Activated CD8-positive, alpha-beta memory T cell treated with anti-CD3 and anti-CD28 coated beads for 48 hours (primary cell): ENCODE measurements around the gene STOX1.
"Not testable (repeated sequence)": the region's sequence is repeated elsewhere in the genome, so short reads cannot be mapped to it uniquely, and the experiment has no call there.

Source experiments
- DNase-seq, 3 experiments: peaks; one replicate each; pipeline ENCODE4 v3.0.0-alpha.2; 2020; ENCODE audit warnings: low read depth in 2 of 3, low spot score in 2 of 3

Gene STOX1, protein sequence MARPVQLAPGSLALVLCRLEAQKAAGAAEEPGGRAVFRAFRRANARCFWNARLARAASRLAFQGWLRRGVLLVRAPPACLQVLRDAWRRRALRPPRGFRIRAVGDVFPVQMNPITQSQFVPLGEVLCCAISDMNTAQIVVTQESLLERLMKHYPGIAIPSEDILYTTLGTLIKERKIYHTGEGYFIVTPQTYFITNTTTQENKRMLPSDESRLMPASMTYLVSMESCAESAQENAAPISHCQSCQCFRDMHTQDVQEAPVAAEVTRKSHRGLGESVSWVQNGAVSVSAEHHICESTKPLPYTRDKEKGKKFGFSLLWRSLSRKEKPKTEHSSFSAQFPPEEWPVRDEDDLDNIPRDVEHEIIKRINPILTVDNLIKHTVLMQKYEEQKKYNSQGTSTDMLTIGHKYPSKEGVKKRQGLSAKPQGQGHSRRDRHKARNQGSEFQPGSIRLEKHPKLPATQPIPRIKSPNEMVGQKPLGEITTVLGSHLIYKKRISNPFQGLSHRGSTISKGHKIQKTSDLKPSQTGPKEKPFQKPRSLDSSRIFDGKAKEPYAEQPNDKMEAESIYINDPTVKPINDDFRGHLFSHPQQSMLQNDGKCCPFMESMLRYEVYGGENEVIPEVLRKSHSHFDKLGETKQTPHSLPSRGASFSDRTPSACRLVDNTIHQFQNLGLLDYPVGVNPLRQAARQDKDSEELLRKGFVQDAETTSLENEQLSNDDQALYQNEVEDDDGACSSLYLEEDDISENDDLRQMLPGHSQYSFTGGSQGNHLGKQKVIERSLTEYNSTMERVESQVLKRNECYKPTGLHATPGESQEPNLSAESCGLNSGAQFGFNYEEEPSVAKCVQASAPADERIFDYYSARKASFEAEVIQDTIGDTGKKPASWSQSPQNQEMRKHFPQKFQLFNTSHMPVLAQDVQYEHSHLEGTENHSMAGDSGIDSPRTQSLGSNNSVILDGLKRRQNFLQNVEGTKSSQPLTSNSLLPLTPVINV

DNA sequence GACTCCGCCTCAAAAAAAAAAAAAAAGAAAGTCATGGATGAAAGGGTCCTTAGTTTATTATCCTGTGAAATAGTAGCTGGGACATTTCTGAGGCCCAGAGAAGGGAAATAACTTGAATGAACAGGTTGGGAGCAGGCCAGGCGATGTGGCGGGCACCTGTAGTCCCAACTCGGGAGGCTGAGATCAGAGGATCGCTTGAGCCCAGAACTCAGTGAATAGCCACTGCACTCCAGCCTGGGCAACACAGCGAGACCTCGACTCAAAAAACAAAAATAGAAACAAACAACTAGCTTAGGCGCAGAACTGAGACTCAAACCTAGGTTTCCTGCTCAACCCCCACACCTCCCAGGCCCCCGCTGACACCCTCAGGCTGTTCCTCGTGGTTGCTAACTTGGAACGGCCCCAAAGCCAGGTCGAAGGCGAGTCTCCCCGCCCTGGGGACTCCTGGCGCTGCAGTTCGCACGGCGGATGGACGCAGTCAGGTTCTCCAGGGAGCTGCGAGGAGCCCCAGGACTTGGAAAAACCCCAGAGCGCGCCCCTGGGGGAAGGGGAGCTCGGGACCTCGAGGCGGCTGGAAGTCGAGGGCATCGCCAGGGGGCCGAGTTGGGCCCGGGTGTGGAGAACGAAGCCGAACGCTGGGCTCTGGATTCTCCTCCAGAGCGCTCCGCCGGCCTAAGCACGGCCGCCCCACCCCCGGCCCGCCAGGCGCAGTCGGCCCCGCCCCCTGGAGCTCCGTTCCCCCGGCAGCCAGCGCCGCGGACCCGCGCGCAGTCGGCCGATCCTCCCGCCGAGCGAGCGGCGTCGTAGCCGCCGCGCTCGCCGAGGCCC is at the start of gene STOX1:
TSS of gene STOX1 (plus strand) at position 768 of the 828 bp plus-strand sequence. CDS start 93 bp downstream, outside the sequence.
- peak; percentile 26 to 35 (median 33) for DNase-seq

DNA sequence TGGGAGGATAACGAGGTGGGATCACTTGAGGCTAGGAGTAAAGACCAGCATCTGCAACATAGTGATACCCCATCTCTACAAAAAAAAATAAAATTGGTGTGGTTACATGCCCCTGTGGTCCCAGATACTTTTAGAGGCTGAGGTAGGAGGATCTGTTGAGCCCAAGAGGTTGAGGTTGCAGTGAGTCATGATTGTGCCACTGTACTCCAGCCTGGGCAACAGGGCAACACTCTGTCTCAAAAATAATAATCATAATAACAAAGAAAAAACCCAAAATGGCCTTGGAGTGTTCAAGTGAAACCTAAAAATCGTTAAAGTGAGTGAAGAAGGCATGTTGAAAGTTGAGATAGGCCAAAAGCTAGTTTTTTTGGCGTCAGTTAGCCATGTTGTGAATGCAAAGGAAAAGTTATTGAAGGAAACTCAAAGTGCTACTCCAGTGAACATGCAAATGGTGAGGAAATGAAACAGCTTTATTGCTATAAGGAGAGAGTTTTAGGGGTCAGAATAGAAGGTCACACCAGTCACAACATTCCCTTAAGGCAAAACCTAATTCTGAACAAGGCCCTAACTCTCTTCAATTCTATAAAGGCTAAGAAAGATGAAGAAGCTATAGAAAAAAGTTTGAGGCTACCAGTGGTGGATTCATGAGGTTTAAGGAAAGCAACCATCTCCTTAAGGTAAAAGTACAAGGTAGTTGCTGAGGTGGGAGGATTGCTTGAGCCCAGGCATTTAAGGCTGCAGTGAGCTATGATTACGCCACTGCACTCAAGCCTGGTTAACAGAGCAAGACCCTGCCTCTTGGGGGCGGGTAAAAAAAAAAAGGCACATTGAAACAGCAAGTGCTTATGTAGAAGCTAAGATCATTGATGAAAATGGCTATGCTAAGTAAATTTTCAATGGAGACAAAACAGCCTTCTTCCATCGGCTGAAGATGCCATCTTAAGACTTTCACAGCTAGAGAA is 45.4 kb upstream of the STOX1 start:
- DNase-seq: no peak

DNA sequence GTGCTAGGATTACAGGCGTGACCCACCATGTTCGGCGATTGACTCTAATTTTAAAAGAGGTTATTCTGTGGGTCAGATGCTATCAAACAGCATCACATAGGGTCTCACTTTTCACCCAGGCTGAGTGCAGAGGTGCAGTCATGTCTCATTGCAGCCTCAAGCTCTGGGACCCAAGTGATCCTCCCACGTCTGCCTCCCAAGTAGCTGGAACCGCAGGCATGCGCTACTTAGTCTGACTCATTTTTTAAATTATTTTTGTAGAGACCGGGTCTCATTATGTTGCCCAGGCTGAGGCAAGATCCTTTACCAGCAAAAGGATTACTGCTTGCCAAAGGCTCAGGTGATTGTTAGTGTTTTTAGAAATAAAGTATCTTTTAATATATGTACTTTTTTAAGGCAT is 42.9 kb upstream of the STOX1 start:
- DNase-seq: no peak

DNA sequence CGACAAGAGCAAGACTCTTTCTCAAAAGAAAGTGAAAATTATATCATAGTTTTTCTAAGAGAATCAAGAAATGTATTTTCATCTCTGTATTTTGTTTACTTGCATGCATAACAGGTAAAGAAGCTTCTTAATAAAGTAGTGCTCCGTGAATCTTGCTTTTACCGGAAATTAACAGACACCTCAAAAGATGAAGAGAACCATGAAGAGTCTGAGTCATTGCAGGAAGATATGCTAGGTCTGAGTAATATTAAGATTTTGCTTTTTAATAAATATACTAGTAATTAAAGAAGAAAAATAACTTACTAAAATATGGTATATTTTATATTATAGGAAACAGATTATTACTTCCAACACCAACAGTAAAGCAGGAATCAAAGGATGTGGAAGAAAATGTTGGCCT is 39.5 kb upstream of the STOX1 start:
- DNase-seq: no peak

DNA sequence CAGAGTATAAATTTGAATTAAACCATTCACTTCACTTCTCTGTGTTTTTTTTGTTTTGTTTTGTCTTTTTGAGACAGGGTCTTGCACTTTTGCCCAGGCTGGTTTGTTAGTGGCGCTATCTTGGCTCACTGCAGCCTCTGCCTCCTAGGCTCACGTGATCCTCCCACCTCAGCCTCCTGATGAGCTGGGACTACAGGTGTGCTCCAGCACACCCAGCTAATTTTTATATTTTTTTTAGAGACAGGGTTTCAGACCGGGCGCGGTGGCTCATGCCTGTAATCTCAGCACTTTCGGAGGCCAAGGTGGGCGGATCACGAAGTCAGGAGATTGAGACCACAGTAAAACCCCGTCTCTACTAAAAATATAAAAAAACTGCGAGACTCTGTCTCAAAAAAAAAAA is 36.9 kb upstream of the STOX1 start:
- no peak for DNase-seq

DNA sequence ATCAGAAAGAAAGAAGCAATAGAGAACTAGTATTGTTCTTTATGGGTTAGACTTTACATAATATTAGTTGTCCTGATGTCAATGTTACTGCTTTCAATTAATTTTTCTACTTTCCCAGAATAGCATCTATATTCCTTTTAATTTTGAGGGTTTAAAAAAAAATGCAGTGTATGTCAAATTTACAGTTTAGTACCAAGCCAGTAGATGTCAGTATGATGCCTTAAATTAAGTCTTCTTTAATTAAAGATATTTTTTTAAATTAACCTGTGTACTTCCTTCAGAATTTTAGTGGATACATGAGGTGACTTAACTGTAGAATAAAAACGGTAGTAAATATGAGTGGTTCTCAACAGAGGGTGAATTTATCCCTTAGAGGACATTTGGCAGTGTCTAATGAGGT is 35.2 kb upstream of the STOX1 start:
- DNase-seq: no peak

DNA sequence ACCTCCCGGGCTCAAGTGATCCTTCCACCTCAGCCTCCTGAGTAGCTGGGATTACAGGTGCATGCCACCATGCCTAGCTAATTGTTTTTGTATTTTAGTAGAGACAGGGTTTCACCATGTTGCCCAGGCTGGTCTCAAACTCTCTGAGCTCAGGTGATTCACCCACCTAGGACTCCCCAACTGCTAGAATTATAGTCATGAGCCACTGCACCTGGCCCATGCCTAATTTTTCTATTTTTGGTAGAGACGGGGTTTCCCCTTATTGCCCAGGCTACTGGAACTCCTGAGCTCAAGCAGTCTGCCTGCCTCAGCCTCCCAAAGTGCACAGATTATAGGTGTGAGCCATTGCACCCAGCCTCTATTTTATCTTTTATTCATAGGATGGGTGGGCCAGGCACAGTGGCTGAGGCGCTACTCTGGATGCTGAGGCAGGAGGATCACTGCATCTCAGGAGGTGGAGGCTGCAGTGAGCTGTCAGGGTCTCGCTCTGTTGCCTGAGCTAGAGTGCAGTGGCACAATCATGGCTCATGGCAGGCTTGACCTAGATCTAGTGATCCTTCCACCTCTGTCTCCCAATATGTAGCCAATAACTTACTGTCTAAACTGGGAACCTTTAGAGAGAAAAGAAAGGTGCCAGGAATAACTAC is 31.3 kb upstream of the STOX1 start:
- no peak for DNase-seq

DNA sequence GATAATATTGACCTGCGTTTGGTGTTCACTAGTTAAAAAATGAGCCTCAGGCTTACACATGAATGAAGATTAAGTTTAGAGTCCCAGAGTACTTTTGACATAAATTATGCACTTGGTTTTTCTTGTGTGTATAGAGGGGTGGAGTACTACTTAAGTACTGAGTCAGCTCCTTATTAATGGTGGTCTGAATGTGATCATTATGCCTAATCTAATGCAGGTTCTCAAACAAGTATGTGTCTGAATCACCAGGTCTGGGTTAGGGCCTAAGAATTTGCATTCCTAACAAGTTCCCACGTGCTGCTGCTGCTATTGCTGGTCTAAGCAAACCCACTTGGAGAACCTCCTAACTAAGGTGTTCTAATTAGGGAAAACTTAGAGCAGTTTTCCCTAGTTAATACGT is 30.7 kb upstream of the STOX1 start:
- DNase-seq: no peak

DNA sequence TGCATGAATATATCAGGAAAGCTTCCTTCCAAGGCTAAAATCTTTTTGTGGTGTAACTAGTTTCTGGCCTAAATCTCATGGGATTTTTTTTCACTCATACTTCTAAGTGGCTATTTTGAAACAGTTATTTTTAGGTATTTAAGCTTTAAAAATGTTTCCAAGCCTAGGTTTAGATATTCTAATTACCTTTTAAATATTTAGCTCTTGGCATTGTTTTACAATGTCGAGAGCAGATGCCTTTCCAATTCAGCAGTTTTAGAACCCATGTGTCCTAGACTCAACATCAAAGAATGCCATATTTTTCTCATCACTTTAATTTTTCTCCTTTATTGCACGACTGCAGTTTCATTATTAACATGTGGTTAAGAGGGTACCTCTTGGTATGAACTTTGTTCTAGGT is 27.1 kb upstream of the STOX1 start:
- DNase-seq: no peak

DNA sequence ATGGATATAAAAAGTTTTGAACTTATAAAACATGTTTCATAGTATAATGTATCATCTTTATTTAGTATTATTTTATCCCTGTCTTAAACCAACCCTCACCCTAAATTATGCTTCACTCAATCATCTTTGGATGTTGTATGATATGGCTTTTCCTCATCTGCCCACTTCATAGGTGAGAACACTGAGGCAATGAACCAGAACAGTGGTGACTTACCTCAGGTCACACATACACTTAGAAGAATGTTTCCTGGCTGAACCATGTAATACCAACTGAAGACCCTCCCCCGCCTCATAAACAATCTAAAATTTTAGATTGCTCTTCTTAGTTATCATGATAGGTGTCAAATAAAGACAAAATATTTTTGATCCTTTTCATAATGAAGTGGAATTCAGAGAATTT is 22.6 kb upstream of the STOX1 start:
- no peak for DNase-seq

DNA sequence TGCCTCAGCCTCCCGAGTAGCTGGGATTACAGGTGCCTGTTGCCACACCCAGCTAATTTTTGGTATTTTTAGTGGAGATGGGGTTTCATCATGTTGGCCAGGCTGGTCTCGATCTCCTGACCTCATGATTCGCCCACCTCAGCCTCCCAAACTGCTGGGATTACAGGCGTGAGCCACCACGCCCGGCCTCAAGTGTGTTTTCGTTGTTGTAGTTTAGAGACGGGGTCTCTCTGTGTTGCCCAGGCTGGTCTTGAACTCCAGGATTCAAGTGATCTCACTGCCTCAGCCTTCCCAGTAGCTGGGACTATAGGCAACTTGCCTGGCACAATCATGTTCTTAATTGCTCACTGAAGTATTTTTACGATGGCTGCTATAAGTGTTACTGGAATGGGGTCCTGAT is 16.5 kb upstream of the STOX1 start:
- DNase-seq: not testable (repeated sequence)

DNA sequence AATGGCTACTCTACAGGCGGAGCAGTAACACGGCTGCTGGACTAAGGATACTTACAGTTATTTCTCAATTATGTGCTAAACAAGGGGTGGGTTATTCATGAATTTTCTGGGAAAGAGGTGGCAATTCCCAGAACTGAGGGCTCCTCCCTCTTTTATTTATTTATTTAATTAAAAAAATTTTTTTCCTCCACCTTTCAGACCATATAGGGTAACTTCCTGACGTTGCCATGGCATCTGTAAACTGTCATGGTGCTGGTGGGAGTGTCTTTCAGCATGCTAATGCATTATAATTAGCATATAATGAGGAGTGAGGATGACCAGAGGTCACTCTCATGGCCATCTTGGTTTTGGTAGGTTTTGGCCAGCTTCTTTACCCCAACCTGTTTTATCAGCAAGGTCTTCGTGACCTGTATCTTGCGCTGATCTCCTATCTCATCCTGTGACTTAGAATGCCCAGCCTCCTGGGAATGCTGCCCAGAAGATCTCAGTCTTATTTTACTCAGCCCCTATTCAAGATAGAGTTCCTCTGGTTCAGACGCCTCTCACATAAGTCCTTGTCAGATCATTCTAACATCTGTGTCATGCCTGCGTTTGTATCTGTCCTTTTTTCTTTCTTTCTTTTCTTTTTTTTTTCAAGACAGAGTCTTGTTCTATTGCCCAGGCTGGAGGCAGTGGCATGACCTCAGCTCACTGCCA is 15.9 kb upstream of the STOX1 start:
- DNase-seq: no peak

DNA sequence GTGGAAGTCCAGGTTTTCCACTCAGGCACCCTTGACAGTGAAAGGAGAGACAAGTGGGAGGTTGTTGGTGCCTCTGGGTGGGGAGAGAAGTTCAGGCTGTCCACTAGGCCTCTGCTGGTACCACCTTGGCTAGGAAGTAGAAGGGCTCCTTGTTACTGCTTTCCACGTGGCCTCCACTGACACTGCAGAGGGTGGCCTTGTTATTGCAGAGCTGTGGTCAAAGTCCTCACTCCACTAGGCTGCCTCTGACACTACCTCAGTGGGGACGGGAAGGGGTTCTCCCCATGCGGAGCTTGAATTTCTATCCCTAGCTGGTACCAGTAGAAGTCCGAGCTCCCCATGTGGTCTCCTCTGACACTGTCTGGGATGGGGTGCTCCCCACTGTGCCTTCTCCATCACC is 14.9 kb upstream of the STOX1 start:
- no peak for DNase-seq

DNA sequence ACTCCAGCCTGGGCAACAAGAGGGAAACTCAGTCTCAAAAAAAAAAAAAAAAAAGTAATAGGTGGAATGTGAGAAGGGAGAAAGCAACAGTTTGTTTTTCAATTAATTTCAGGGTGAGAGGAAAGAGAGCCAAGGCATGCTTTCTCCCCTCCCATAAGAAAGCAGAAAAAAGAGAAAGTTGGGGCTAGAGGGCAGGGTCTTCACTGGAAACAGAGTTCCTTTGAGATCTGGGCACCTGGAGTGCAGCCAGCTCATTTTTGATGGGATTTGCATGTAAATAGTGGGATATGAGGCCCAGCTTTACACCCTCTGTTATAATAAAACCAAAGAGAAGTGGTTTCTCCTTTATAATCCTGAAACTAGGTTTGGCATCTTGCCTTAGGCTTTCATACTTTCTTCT is 13.8 kb upstream of the STOX1 start:
- DNase-seq: no peak

DNA sequence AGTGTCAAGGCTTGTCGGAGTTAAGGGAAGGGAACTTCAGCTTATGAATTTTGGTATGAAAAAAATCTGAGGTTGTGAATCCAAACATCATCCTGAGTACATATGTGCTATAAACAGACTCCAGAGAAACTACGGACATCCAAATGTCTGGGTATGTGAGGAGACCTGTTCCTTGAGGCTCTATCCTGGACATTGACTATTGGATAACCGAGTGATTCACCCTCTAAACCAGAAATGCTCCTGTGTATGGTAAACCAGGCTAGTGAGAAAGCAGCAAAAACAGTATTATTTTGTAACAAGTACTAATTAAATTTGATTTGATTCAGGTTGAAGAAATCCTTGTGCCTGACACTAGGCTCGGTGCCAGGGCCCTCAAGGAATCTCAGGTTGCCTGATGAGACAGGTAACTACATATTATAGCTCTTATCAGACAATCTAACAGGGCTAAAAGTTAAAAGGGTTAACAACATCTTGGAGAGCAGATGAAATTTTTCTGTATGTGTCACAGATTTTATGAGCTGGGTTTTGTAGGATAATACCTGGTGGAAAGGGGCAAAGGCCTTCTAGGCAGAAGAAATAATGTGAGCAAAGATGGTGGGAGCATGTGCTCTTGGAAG is 10.4 kb upstream of the STOX1 start:
- no peak for DNase-seq

DNA sequence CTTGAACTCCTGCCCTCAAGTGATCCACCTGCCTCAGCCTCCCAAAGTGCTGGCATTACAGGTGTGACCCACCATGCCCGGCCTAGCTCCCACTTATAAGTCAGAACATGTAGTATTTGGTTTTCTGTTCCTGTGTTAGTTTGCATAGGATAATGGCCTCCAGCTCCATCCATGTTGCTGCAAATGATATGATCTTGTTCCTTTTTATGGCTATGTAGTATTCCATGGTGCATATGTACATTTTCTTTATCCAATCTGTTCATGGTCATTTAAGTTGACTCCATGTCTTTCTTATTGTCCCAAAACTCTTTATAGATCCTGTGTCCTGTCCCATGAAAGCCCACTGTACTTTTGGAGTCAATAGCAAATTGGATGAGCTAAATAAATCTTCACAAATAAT is 7.0 kb upstream of the STOX1 start:
- not testable (repeated sequence) for DNase-seq

DNA sequence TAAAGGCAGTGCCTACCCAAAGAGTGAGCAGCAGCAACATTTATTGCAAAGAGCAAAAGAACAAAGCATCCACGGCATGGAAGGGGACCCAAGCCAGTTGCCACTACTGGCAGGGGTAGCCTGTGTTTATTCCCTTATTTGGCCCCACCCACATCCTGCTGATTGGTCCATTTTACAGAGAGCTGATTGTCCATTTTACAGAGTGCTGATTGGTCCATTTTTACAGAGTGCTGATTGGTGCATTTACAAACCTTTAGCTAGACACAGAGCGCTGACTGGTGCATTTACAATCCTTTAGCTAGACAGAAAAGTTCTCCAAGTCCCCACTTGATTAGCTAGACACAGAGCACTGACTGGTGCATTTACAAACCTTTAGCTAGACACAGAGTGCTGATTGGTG is 4.7 kb upstream of the STOX1 start:
- not testable (repeated sequence) for DNase-seq

DNA sequence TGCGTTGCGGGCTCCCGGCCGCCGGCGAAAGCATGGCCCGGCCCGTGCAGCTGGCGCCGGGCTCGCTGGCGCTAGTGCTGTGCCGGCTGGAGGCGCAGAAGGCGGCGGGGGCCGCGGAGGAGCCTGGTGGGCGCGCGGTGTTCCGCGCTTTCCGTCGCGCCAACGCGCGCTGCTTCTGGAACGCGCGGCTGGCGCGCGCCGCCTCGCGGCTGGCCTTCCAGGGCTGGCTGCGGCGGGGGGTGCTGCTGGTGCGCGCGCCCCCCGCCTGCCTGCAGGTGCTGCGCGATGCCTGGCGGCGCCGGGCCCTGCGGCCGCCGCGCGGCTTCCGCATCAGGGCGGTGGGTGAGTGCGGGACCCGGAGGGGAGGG is 245 bp downstream of the STOX1 start:
- not testable (repeated sequence) for DNase-seq
